NCI-H1694 (cell line): ENCODE measurements around the gene PDZD2.
"Not testable (repeated sequence)": the region's sequence is repeated elsewhere in the genome, so short reads cannot be mapped to it uniquely, and the experiment has no call there.

Experiments
- DNase-seq: peaks from one replicate; lab custom pipeline; 2025; lab: John Stamatoyannopoulos, UW

The PDZD2 gene

DNA sequence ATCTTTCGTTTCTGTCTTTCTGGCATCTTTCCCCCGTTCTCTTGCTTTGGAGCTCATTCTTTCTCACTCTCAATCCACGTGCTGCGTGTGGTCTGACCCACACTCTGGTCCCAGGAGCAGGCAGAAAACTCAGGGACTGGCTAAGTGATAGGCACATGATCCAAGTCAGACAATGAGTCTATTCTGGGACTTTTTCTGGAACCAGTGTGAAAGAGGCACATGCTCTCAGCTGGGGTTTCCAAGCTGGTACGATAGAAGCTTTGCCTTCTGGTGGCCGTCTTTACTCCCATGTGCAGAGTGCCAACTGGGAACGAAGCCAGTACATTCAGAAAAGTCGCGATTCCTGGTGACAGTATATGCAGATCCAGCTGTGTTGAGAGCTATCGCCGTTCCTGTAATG is 94.4 kb downstream of the PDZD2 start:
- DNase-seq = no peak

DNA sequence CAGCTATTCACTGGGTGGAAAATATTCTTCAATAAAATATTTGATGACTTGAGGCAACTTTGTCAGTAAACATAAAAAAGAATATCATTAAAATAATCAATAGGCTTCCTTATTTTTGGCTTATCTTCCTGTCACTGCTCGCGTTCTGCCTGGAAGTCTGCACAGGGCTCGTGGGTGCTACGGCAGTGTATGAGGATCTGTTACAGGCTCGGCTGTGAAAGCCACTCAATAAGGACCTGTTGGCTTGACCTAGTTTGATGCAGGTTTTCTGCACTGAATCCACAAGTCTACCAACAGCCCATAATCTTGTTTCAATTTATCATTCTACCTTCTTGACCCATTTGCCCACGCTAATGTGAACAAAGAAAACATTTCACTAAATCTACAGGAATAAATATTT is 97.2 kb downstream of the PDZD2 start:
- no peak for DNase-seq

DNA sequence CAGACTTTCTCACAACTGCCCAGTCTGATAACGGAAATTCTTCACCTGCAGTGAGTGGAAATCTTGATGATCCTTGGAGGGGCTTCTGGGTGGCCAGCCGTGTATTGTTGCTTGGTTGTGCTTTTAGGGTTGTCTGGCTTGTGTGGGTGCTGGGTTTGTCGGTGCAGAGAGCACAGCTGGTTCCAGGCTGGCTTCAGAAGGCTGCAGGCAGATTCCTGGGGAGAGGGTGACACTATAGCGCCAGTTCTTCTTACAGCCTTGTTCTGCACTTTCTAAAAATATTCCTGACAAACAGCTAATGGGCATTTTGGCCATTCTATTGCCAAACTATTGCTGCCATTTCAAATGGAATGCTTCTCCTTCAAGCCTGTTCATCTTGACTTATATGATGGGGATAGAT is 99.3 kb downstream of the PDZD2 start:
- DNase-seq = no peak

DNA sequence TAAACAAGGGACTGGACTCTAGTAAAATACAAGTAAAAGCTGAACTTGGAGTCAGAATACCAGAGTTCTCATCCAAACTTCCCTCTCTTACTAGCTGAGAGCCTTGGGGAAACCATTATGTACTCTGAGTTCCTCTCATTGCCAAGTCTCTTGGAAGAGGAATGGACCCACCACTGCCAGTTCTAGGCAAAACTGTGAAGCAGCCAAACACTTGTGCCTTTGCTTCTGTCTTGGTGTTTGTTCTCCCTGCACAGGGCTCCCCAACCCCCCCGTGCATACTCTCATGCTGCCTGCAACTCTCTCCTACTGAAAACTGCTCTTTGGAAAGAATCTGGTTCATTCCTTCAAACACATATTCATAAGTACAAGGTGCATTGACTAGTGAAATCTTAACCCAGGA is 102.6 kb downstream of the PDZD2 start:
- DNase-seq = no peak

DNA sequence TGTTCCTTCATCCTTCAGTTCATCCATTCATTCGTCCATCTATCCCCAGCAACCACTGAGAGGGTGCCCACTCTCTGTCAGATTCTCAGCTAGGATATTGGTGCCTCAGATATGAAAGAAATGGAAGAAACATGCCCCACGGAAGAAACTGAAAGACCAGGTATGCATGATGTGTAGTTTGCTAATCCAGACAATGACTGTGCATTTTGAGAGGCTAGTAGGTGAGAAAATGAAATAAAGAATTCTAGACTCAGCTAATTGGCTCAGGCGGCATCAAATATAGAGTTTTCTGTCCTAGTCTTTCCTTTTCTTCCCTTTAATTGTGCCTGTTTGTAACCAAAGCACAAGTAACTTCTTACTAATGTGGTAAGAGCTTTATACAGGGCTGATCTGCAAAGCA is 104.7 kb downstream of the PDZD2 start:
- DNase-seq = no peak

DNA sequence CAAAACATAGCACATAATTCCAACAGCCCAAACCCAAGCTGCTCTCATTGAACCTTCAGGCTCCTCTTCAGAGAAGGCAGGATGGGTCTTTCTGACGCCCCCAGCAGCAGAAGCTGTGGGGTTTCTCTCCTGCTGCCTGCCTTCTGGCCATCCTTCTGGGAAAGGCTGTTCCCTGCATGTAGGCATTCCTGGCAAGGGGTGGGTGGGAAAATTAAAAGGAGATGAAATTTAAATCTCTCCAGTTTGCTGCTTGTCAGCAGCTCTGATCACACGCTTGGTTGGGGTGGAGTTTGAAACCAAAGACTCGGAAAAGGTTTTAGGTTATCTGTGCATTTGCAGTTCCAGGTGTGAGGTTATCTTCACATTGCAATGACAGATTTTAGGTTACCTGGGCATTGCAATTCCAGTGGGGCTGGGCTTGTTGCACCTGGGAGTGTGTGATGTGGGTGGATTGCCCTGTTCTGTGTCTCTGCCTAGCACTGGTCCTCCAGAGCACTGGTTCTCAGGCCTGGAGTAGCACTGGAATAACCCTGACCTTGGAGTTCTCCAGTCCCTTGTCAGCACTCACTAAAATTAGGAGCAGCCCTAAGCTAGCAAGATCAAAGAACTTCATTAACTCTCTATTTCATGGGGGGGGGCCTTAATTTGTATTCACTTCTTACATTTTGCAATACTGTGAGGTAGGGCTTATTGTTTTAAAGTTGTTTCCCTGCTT is 109.7 kb downstream of the PDZD2 start:
- DNase-seq = no peak

DNA sequence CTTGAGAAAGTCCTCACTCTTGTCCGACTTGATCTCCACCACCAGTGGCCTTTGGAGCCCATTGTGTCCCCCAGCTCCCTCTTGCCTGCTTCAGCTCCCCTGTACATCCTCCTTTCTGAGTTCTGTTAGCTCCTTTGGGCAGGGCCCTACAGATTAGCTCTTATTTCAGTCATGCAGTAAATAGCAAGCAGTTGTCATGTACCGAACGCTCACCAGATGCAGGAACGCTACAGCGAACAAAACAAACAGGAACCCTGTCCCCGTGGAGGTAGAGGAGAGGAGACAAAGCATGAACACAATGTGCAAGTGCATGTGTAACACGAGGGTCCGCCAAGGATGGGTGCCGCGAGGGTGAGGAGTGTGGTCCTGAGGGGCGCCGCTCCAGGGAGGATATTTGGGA is 111.3 kb downstream of the PDZD2 start:
- no peak for DNase-seq

DNA sequence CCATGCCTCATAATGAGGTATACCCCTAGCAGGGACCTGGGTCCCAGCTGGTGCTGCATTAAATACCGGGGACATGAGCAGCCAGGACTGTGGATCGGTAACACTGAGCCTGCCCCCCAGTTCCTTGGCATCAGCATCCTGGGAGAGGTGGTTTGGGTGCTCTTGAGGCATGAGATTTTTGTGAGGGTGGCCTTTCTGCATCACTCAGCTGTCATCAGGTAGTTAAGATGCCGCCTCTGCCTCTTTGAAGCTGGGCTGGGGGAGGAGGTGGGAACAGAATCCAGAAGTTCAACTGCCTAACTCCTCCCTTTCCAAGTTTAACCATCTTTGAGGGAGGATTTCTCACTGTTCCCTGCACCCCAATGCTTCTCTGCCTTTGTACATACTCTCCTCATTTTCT is 112.7 kb downstream of the PDZD2 start:
- DNase-seq = no peak

DNA sequence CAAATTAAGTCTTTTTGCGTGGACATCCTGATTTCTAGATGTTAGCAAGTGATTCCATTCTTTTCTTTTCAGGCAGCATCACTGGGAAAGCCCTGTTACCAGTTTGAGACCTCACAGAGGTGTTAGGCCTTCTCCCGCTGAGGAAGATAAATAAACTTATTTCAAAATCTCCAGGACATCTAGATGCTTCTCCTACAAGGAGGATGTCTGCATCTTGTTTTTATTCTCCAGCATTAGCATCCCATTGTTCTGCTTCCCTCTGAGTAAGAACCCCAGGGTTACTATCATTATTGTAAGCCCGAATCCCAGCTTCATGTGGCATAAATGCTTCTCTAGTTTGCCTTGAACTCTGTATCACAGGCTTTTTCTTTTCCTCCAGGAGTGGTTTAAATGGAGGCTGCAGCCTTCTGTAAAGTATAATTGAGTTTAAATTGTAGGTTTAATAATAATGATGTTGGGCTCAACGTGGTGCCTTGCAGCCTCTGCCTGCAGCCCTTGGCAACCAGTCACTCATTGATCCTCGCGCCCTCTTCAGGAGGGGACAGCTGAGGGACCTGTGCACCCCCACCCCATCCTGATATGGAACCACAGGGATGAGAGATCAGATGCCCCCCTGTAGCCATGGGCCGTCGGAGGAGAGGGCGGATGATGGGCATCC is 114.9 kb downstream of the PDZD2 start:
- DNase-seq = no peak

DNA sequence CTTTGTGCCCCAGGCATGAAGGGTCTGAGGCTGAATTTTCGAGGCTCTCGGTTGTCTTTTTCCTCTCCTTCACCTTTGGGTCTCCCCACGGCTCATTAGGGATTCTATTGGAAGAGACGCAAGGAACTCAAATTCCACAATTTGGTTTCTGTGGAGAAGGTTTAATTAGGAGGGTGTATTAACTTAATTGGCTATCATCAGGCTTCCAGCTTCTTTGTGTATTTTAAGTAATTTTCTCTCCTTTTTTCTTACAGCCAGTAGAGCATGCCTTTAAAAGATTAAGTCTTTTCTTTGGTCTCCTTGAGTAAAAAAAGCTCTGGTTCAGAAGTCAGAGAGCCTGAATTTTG is 115.4 kb downstream of the PDZD2 start:
- DNase-seq = no peak

DNA sequence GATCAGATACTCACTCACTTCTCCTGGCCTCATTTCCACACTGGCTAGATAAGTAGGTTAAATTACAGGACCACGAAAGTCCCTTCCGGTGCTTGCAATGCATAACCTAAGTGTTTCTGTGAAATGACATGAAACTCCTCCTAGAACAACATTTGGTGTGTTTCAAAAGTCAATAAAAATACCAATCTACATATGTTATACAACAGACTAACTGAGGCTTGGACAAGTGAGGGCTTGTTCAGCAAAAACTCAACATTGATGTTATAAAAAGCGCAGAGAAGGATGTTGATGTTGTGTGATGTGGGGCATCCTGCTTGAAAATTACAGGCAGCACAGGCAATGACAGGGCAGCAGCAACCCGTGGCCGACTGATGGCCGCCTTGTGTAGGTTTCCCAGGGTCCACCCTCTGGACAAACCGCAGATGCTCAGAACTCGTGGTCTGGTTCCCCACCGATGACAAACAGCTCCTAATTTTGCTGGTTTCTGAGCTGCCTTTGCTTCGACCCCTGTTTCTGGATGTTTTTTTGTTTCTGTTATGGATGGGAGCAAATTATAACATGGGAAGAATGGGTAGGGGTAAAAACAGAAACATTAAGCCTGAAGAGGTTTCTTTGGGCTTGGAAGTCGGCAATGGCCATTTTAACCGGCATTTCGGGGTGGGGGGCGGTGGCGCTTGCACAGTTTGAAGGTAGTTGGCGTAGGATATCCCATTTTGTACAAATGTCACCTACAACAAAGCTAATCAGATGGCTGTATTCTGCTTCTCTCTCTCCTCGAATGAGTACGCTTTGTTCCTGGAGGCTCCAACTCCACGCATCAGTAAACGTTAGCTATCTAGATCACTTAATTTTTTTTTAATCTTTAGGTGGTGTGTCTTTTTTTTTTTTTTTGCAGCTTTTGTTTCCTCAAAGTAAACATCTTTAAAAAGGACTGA is 116.1 kb downstream of the PDZD2 start:
- no peak for DNase-seq

DNA sequence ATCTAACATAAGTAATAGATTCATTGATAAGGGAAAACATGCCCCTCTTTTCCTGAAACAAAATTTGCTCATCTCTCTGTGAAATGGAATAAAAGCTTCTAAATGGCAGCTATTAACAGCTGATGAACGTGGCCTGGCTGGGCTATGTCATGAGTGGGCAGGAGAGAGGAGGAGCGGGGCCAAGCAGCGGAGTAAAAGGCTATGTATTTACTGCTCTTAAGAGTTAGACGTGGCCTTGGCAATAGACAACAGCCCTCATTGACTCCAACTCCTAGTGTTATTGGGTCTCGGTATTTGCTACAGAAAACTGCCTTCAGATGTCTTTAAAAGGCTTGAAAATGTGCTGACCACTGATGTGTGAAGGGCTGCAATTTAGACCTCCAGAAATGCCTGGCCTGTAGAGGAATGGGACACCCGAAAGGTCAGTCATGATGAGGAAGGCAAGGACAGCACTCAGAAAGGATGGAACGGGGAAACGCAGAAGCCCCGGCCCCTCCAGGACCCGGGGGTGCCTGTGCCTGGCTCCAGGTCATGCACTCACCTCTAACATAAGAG is 116.8 kb downstream of the PDZD2 start:
- no peak for DNase-seq

DNA sequence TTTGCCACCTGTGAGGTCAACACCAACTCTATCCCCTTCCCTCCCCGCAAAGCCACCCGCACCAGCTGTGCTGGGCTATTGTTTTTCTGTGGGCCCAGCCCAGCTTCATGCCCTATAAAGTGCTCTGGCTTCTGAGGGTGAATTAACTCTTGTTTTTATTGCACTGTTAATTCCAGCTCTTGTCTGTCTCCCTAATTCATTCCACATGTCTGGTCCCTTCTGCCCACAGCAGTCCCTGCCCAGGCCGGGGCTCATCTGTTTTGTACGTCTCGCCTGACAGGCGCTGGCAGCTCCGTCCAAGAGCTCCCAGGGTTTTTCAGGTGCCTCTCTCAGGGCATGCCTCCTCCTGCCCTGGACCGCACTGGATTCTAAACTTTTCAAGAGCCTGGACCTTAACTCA is 118.9 kb downstream of the PDZD2 start:
- DNase-seq = no peak

DNA sequence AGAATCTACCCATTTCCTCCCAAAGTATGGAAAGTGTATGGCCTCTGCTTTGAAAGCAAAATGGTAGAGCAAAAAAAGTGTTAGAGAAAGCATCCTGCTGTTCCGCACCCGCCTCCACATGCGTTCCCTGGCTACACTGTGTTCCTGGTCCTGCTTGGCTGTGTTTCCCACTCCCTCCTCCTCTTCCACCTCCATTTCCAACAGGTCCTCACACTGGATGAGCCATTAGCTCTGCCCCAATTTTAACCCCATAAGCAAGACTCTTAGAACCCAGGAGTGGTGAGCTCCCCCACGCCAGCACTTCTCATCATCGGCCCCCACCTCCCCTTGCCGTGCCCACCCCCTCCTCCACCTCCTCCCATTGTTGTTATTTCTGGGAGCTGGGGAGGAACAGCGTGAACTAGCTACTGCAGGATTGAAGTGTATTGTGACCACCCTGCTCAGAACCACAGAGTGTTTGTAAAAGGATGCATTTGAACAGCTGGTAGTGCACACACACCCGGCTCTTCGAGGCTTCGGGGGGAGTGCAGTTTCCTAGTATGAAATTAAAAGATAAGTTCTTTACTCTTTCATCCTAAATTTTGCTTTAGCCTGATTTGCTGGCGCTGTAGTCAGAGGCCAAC is 120.0 kb downstream of the PDZD2 start:
- no peak for DNase-seq

DNA sequence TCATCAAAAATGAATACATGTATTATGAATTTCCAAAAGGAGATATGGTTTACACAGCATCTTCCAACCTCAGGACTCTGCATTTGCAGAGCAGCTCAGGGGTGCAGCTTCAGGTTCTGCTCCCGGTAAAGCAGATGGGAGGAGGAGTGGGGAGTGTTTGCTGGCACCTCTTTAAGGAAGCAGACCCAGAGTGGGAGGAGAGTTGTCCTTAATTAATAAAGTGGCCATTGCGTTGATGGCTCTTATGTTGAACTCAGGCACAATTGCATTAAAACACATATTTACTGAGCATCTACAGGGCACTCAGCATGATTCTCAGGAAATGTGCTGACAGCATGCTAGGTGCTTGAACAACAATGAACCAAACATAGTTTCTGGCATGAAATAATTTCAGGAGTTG is 121.0 kb downstream of the PDZD2 start:
- no peak for DNase-seq

DNA sequence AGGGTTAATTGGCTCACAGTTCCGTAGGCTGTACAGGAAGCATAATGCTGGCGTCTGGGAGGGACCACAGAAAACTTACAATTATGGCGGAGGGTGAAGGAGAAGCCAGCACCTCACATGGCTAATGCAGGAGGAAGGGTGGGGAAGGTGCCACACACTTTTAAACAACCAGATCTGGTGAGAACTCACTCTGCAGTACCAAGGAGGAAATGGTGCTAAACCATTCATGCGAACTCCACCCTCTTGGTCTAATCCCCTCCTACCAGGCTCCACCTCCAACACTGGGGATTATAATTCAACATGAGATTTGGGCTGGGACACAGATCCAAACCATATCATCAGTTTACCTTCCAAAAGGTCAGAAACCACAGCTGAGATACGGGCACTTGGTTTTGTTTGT is 122.9 kb downstream of the PDZD2 start:
- no peak for DNase-seq

DNA sequence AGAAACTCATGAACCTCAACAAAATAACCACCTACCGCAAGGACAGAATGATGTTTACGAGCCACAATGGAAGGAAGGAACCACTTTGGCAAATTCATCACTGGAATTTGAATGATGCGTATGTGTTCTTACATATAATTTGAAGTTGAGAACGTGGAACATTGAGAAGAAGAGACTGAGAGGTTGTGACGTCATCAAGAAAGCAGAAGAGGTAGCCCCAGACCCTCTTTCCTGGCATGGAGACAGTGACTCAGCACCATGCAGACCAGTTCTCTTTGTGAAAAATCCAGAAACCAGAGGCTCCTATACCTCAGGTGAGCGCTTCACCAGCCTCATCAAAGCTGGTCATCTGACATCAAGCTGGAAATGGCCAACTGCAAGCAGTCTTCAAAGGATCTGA is 124.5 kb downstream of the PDZD2 start:
- no peak for DNase-seq

DNA sequence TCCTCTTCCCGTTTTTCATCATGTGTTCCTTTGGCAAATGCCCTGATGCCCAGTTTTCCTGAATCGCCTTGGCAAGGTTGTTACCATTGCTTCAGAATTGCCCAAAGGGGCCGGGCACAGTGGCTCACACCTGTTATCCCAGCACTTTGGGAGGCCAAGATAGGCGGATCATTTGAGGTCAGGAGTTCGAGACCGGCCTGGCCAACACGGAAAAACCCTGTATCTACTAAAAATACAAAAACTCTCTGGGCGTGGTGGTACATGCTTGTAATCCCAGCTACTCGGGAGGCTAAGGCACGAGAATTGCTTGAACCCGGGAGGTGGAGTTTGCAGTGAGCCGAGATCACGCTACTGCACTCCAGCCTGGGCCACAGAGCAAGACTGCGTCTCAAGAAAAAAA is 125.8 kb downstream of the PDZD2 start:
- not testable (repeated sequence) for DNase-seq

DNA sequence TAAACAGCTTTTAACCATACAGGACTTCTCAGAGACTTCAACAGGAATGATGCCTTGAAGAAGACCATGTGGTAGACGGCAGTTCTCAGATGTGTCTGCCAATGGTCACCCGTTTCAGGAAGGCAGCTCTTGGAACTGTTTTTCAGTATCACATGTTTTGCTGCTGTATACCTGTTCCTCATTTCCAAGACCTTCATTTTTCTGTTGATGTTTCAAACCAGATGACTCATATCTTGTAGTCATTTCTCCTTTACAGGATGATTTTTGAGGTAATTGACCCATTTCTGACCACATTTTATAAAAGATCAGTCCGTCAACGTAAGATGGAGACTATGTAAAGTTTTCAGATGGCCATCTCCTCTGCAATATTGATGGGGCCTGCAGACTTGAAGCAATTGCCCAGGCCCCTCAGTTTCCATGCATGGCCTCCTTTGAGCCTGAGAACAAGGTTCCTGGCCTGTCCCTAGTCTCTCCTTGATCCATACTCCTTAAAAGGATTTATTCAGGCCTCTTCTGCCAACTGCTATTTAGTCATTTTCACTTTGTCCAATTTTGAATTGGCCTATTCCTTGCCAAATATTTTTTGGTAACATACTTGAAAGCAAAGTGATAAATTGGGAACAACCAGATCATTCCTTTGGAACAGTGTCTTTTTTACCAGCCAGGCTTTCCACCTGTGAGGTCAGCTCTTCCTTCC is 128.6 kb downstream of the PDZD2 start:
- no peak for DNase-seq

DNA sequence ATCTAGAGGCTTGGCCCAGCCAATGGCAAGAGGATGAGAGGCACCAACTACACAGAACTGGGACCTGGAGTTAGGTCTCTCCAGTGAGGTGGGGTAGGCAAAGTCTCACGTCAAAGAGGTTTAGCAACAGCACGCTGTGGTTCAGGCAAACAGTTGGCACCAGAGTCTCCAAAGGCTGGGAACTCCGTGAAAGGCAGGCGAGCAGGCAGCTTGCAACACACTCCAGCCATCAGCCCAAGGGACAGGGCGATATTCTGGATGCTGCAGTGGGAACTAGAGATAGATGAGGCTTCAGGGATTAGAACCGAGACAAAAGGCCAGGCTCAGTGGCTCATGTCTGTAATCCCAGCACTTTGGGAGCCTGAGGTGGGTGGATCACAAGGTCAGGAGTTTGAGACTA is 129.1 kb downstream of the PDZD2 start:
- DNase-seq = no peak

DNA sequence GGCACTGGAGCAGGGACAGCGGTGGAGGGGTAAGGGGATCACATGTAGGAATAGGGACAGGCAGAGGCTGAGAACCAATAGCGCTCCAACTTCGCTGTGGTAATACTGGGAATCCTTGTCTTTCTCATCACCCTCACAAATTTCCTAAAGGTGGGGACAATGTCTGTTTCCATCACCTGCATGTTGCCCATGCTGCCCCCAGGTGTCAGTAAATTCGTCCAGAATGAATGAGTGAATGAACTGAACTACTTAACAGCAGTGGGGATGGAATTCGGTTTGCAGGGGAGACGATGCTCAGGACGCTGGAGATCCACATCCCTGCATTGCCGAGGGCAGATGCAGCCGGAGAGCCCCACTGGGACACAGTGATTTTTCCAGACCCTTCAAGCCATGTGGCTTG is 129.9 kb downstream of the PDZD2 start:
- DNase-seq = no peak

DNA sequence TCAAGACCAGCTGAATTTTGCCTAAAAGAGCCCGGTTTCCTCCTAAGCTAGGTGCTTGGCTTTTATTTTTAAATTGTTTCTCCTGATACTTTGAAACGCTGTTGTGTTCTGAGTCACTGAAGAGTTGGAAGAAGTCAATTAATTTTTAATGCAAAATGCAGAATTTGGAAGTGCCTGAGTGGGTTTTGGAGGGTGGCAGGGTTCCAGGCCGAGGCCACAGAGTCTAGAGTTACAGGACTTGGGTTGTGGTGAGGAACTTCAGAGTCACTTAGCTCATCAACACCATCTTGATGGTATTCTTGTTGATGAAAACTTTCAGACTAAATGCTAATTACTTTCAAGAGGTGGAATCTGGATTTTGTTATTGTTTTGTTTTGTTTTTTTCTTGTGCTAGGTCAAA is 130.6 kb downstream of the PDZD2 start:
- no peak for DNase-seq
